Measurements from ENCODE around the gene FCRL6. TPM values are rescaled to one million over a fixed set of nuclear protein-coding genes. Genes with fewer than 3 reads are reported as not detected.

Gene FCRL6
- total and polyA plus RNA-seq, 7 experiments from 2014 or later = 0.15 to 41.4 (median 0.43) TPM

DNA sequence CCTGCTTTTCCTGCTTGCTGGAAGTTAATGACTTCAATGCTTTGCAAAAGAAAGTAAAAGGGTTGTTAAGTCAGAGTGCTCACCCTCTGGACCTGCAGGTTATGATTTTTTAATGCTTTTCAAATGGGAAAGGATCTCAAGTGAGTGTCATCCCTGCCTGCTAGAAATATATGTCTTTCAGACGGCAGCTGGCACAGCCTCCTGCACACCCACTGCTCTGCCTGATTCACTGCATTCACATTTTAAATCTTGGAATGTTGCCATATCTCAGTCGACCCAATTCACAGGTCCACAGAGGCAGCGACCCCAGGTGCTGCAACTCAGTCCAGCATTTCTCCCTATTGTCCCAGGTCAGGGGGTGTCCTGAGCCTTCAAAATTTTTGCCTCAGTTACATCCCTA lies 10.7 kb upstream of the FCRL6 start:
- H3K36me3 Mint-ChIP-seq = no peaks in the 10 kb centered on the region
- intact Hi-C loops (cut with micrococcal nuclease) = loop anchor here in 1 of 2 donors (10.0 kb wide), 3 partner anchors 583 to 657 kb away; no protein-coding TSS in a partner anchor
- H3K4me1 Mint-ChIP-seq = peaks cover 0 to 1% (median 0%) of the 10 kb centered on the region in 7 donors
- ChIA-PET POLR2A (no interaction called here), CTCF (no interaction called here)
- Histone ChIP-seq H3K36me3 (ENCODE audit: control insufficient read depth in 2 of 3, insufficient read depth in 3 of 3, low read length in 3 of 3) (no peaks in the 10 kb centered on the region), H3K9me3 (ENCODE audit: control insufficient read depth in 2 of 3, low read length in 3 of 3) (no peaks in the 10 kb centered on the region), H3K4me3 (ENCODE audit: low read length) (no peak overlapping the region), H3K27ac (ENCODE audit: low read depth, low read length) (no peak overlapping the region), H3K27me3 (ENCODE audit: control insufficient read depth in 2 of 2, insufficient read depth in 2 of 2, low read length in 2 of 2) (no peaks in the 10 kb centered on the region), H3K4me1 (ENCODE audit: control insufficient read depth in 2 of 2, insufficient read depth in 2 of 2, low read length in 2 of 2) (no peaks in the 10 kb centered on the region)
- ATAC-seq (no peak), DNase-seq (no peak)
- H3K4me3 Mint-ChIP-seq = no peak overlapping the region
- H3K27me3 Mint-ChIP-seq = peaks cover 12 to 22% (median 16%) of the 10 kb centered on the region in 5 donors
- no peaks in the 10 kb centered on the region for H3K9me3 Mint-ChIP-seq
- H3K27ac Mint-ChIP-seq = no peak overlapping the region

DNA sequence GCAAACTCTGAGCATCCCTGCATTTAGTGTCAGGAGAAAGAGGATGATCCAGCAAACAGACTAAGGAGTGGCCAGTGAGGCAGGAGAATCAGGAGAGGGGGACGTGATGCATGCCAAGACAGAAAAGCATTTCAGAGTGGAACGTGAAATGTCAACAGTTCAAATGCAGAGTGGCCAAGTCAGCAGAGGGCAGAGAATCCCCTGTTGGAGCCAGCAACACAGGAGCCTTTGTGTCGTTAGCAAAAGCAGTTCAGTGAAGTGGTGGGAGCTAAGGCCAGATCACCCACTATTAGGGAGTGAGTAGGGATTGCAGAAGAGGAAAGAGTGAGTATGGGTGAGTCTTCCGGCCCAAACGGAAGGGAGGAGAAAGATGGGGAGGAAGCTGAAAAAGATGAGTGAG lies 6.6 kb upstream of the FCRL6 start:
- CTCF ChIA-PET = interaction anchor here (12.2 kb wide), 1 partner anchor 98 kb away, joined by 226 read pairs; no protein-coding TSS in a partner anchor
- Histone ChIP-seq H3K4me1 (ENCODE audit: control insufficient read depth in 2 of 2, insufficient read depth in 2 of 2, low read length in 2 of 2) (peaks cover 8 to 21% of the 10 kb centered on the region in 2 donors), H3K27ac (ENCODE audit: low read depth, low read length) (no peak overlapping the region), H3K27me3 (ENCODE audit: control insufficient read depth in 2 of 2, insufficient read depth in 2 of 2, low read length in 2 of 2) (no peaks in the 10 kb centered on the region), H3K9me3 (ENCODE audit: control insufficient read depth in 2 of 3, low read length in 3 of 3) (no peaks in the 10 kb centered on the region), H3K36me3 (ENCODE audit: control insufficient read depth in 2 of 3, insufficient read depth in 3 of 3, low read length in 3 of 3) (no peaks in the 10 kb centered on the region), H3K4me3 (ENCODE audit: low read length) (no peak overlapping the region)
- intact Hi-C loops (cut with micrococcal nuclease) = loop anchor here in 1 of 2 donors (10.0 kb wide), 3 partner anchors 579 to 661 kb away; no protein-coding TSS in a partner anchor
- Mint-ChIP-seq H3K4me3 (no peak overlapping the region), H3K27me3 (peaks cover 9 to 43% (median 13%) of the 10 kb centered on the region in 5 donors), H3K36me3 (no peaks in the 10 kb centered on the region), H3K4me1 (peaks cover 9 to 13% (median 10%) of the 10 kb centered on the region in 7 donors), H3K27ac (no peak overlapping the region), H3K9me3 (no peaks in the 10 kb centered on the region)
- no peak for ATAC-seq
- DNase-seq = no peak
- POLR2A ChIA-PET = no interaction called here

DNA sequence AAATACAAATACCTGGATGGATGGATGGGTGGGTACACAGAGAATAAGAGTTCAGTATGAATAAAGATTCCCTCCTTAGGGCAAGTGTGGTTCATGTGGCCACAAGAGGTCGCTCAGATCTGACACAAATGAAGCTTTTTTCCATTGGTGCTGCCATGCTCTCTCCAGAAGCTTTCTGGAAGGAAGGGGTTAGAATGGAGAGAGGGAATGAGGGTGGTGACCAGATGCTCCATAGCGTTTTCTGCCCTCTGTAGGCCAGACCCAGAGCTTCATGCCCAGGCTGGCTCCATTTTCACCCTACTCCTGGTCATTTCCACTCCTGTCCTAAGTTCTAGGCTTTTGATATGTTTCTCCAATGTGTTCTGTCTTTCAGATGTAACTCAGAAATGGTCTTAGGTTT lies 3.3 kb upstream of the FCRL6 start:
- Mint-ChIP-seq H3K4me3 (no peak overlapping the region), H3K9me3 (no peaks in the 10 kb centered on the region), H3K4me1 (peaks cover 13 to 24% (median 16%) of the 10 kb centered on the region in 7 donors), H3K27ac (no peak overlapping the region), H3K36me3 (no peaks in the 10 kb centered on the region), H3K27me3 (peaks cover 0 to 55% (median 3%) of the 10 kb centered on the region in 5 donors)
- intact Hi-C loops (cut with micrococcal nuclease) = loop anchor here (1.0 to 10.0 kb wide), 10 partner anchors 18 to 664 kb away; partner anchors contain the start of genes DUSP23 (in 2 of the 2) and IGSF9 (in 2 of the 2)
- ChIA-PET POLR2A (interaction anchor here (0.6 to 1.5 kb wide), 4 partner anchors 25 to 92 kb away, joined by 3 to 4 read pairs (median 3); no protein-coding TSS in a partner anchor), CTCF (interaction anchor here (0.5 to 12.2 kb wide), 24 partner anchors 9 to 279 kb away, joined by 3 to 226 read pairs (median 4); partner anchors contain the start of genes DUSP23, IGSF9 and SLAMF8)
- ATAC-seq (peak; percentile 66), DNase-seq (peak in 8 of 9 donors; percentile 11 to 52 (median 34))
- Histone ChIP-seq H3K4me3 (ENCODE audit: low read length) (no peak overlapping the region), H3K27ac (ENCODE audit: low read depth, low read length) (no peak overlapping the region), H3K27me3 (ENCODE audit: control insufficient read depth in 2 of 2, insufficient read depth in 2 of 2, low read length in 2 of 2) (no peaks in the 10 kb centered on the region), H3K4me1 (ENCODE audit: control insufficient read depth in 2 of 2, insufficient read depth in 2 of 2, low read length in 2 of 2) (peaks cover 8 to 48% of the 10 kb centered on the region in 2 donors), H3K9me3 (ENCODE audit: control insufficient read depth in 2 of 3, low read length in 3 of 3) (no peaks in the 10 kb centered on the region), H3K36me3 (ENCODE audit: control insufficient read depth in 2 of 3, insufficient read depth in 3 of 3, low read length in 3 of 3) (no peaks in the 10 kb centered on the region)

DNA sequence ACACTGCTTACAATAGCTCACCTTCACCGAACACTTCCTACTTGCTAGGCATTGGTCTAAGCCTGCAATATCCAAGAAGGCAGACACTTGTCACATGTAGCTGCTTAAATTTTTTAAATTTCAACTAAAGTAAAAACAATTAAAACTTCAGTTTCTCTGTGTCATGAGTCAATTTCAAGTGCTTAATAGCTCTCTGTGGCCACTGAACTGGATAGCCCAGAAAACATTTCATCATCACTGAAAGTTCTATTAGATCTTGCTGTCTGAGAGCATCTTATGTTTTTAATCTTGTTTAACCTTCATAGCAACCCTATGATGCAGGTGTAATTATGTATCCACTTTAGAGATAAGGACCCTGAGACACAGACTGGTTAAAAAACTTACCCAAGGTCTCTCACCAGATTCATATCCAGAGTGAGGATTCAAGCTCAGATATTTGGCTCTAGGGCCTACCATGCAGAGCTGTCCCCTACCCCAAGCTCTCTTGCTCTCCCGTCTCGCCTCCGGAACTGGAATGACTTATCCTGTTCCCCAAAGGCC lies 2.6 kb upstream of the FCRL6 start:
- Mint-ChIP-seq H3K9me3 (no peaks in the 10 kb centered on the region), H3K4me3 (peak overlapping the region in 1 of 10 donors; percentile 56), H3K27ac (peak overlapping the region in 1 of 9 donors; percentile 22), H3K36me3 (no peaks in the 10 kb centered on the region), H3K4me1 (peaks cover 13 to 25% (median 16%) of the 10 kb centered on the region in 7 donors), H3K27me3 (peaks cover 0 to 60% (median 0%) of the 10 kb centered on the region in 5 donors)
- no peaks in the 10 kb centered on the region for H3K36me3 ChIP-seq (ENCODE audit: control insufficient read depth in 2 of 3, insufficient read depth in 3 of 3, low read length in 3 of 3)
- H3K9me3 ChIP-seq (ENCODE audit: control insufficient read depth in 2 of 3, low read length in 3 of 3) = no peaks in the 10 kb centered on the region
- peaks cover 8 to 54% of the 10 kb centered on the region in 2 donors for H3K4me1 ChIP-seq (ENCODE audit: control insufficient read depth in 2 of 2, insufficient read depth in 2 of 2, low read length in 2 of 2)
- DNase-seq (no peak), ATAC-seq (no peak)
- intact Hi-C loops (cut with micrococcal nuclease) = loop anchor here (1.0 to 10.0 kb wide), 8 partner anchors 19 to 665 kb away; partner anchors contain the start of genes DUSP23 (in 1 of the 2) and IGSF9 (in 1 of the 2)
- POLR2A ChIA-PET = interaction anchor here (0.6 to 1.4 kb wide), 2 partner anchors 25 to 89 kb away, joined by 3 read pairs; no protein-coding TSS in a partner anchor
- H3K27ac ChIP-seq (ENCODE audit: low read depth, low read length) = no peak overlapping the region
- H3K4me3 ChIP-seq (ENCODE audit: low read length) = no peak overlapping the region
- H3K27me3 ChIP-seq (ENCODE audit: control insufficient read depth in 2 of 2, insufficient read depth in 2 of 2, low read length in 2 of 2) = no peaks in the 10 kb centered on the region
- CTCF ChIA-PET = interaction anchor here (0.5 to 12.2 kb wide), 23 partner anchors 9 to 278 kb away, joined by 3 to 226 read pairs (median 4); partner anchors contain the start of genes DUSP23, IGSF9 and SLAMF8

DNA sequence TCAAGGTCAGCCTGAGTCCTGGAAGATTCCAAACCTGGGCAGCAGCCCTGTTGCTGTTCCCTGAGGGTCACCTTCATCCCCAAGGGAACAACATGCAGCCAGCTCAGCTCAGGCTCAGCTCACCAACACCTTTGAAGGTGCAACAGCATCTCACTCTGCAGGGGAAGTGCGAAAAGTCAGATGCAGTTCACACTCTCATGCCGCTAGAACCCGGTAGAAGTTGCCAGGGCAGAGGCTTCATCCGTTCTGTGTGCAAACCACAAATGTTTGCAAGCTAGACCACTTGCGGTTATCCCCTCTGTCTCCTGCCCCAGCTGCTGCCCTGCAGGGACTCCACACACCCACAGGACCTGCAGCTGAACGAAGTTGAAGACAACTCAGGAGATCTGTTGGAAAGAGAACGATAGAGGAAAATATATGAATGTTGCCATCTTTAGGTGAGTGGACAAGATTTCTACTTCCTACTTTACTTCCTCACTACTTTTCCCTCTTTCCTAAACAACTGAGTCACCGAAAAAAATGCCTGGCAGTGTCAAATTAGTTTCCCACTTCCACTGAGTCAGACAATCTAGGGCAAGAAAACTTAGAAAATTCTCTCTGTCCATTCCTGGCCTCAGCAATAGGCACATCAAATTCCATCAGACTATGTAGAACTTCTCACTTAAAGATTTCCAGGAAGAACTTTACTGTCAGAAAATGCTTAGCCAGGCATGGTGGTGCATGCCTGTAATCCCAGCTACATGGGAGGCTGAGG lies 1.8 kb upstream of the FCRL6 start:
- ATAC-seq (peak; percentile 74), DNase-seq (peak in 1 of 9 donors; percentile 5)
- Histone ChIP-seq H3K4me3 (ENCODE audit: low read length) (peak overlapping the region; percentile 34), H3K27ac (ENCODE audit: low read depth, low read length) (no peak overlapping the region), H3K27me3 (ENCODE audit: control insufficient read depth in 2 of 2, insufficient read depth in 2 of 2, low read length in 2 of 2) (no peaks in the 10 kb centered on the region), H3K4me1 (ENCODE audit: control insufficient read depth in 2 of 2, insufficient read depth in 2 of 2, low read length in 2 of 2) (peaks cover 8 to 62% of the 10 kb centered on the region in 2 donors), H3K36me3 (ENCODE audit: control insufficient read depth in 2 of 3, insufficient read depth in 3 of 3, low read length in 3 of 3) (no peaks in the 10 kb centered on the region), H3K9me3 (ENCODE audit: control insufficient read depth in 2 of 3, low read length in 3 of 3) (no peaks in the 10 kb centered on the region)
- H3K4me3 Mint-ChIP-seq = peak overlapping the region in 9 of 10 donors; percentile 20 to 63 (median 42)
- H3K36me3 Mint-ChIP-seq = no peaks in the 10 kb centered on the region
- ChIA-PET POLR2A (no interaction called here), CTCF (interaction anchor here (0.5 to 12.2 kb wide), 9 partner anchors 9 to 208 kb away, joined by 3 to 226 read pairs (median 7); partner anchors contain the start of genes DUSP23 and IGSF9)
- intact Hi-C loops (cut with micrococcal nuclease) = no loop called here
- peak overlapping the region in 5 of 9 donors; percentile 5 to 65 (median 40) for H3K27ac Mint-ChIP-seq
- H3K27me3 Mint-ChIP-seq = peaks cover 0 to 68% (median 0%) of the 10 kb centered on the region in 5 donors
- peaks cover 13 to 25% (median 16%) of the 10 kb centered on the region in 7 donors for H3K4me1 Mint-ChIP-seq
- H3K9me3 Mint-ChIP-seq = no peaks in the 10 kb centered on the region

DNA sequence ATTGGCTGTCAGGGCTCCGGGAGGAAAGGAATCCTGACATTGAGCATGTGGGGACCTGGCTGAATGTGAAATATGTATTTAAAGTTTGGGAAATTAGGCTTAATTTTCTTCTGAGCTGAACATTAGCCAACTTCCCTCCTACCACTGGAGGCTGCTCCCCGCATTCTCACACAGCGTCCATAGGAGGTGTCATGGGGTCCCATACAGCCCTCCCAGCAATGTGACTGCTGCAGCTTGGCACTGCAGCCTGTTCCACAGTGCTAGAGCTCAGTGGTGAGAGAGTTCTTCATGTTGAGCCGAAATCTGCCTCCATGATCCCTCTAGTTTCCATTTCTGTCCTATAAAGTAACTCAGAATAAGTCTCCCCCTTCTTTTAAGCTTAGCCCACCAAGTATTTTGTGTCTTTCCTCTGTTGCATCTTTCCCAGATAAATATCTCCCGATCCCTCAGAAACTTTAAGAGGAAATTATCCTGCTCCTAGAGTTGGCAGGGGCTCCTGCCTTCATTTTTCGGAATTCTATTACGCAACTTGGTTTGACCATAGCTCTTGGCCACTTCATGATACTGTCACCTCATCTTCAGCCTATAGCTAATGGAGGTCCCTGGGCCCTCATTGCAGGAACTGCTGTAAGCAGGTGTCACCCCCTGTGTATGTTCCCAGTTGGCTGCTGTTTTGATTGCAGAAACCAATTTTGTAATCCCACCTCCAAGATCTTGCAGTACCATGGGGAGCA lies 2.0 kb downstream of the FCRL6 start:
- ChIA-PET POLR2A (interaction anchor here (0.5 kb wide), 1 partner anchor 223 kb away, joined by 3 read pairs; no protein-coding TSS in a partner anchor), CTCF (interaction anchor here (12.2 kb wide), 1 partner anchor 89 kb away, joined by 226 read pairs; no protein-coding TSS in a partner anchor)
- no peaks in the 10 kb centered on the region for H3K9me3 ChIP-seq (ENCODE audit: control insufficient read depth in 2 of 3, low read length in 3 of 3)
- no peak for ATAC-seq
- Mint-ChIP-seq H3K36me3 (no peaks in the 10 kb centered on the region), H3K4me1 (peaks cover 13 to 31% (median 16%) of the 10 kb centered on the region in 7 donors), H3K27me3 (peaks cover 0 to 76% (median 8%) of the 10 kb centered on the region in 5 donors), H3K9me3 (peaks cover 0 to 3% (median 0%) of the 10 kb centered on the region in 11 donors), H3K4me3 (peak overlapping the region in 2 of 10 donors; percentile 1 to 63), H3K27ac (no peak overlapping the region)
- no peak overlapping the region for H3K27ac ChIP-seq (ENCODE audit: low read depth, low read length)
- no peaks in the 10 kb centered on the region for H3K36me3 ChIP-seq (ENCODE audit: control insufficient read depth in 2 of 3, insufficient read depth in 3 of 3, low read length in 3 of 3)
- H3K4me3 ChIP-seq (ENCODE audit: low read length) = no peak overlapping the region
- intact Hi-C loops (cut with micrococcal nuclease) = no loop called here
- no peak for DNase-seq
- H3K4me1 ChIP-seq (ENCODE audit: control insufficient read depth in 2 of 2, insufficient read depth in 2 of 2, low read length in 2 of 2) = peaks cover 8 to 71% of the 10 kb centered on the region in 2 donors
- H3K27me3 ChIP-seq (ENCODE audit: control insufficient read depth in 2 of 2, insufficient read depth in 2 of 2, low read length in 2 of 2) = no peaks in the 10 kb centered on the region

Data from naive thymus-derived CD4-positive, alpha-beta T cell (primary cell).